HG02943 (cell line): ENCODE measurements around the gene BLTP2.

Experiments
- ATAC-seq: cut with Tn5 transposase; IDR thresholded peaks from one replicate; pipeline ENCODE4 v1.9.1; 2021; ENCODE audit warnings: mild to moderate bottlenecking, low read depth, moderate library complexity; ENCODE audit not compliant: unreplicated experiment

Gene BLTP2

DNA sequence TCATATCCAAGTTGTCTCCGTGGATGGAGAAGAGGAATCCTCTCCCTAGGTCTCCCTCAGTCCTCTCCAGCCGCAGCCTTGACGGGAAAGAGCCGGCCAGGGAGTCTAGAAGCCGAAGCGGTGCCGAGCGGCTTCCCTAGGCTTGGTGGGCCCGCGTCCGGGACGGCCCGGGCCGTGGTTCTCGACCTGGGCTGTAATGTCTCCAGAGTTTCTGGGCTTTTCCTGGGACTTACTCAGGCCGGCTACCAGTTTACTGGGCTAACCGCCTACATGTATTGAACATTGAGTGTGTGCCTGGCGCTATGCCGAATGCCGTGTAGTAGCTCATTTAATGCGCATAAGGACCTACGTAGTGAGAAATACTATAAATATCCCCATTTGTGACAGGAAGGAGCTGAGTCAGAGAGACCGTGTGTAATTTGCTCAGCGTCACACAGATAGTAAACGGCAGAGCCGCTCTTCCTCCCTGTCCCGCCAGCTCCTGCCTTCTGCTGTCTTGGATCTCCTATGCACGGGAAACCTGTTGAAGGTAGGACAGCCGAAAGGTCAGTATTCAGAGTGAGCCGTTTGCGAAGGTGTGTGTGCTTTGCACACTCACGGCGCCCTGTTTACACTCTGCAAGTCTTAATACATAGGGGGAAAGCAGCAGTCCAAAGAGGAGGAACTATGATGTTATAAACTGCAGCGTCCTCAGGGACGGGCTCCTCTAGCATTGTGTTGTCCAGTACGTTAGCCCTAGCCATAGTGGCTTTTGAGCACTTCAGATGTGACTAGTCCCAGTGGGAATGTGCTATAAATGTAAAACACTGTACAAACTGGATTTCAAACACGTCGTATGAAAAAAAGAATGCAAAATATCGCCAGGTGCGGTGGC is 45.4 kb downstream of the BLTP2 start:
- ATAC-seq: peak; percentile 37

DNA sequence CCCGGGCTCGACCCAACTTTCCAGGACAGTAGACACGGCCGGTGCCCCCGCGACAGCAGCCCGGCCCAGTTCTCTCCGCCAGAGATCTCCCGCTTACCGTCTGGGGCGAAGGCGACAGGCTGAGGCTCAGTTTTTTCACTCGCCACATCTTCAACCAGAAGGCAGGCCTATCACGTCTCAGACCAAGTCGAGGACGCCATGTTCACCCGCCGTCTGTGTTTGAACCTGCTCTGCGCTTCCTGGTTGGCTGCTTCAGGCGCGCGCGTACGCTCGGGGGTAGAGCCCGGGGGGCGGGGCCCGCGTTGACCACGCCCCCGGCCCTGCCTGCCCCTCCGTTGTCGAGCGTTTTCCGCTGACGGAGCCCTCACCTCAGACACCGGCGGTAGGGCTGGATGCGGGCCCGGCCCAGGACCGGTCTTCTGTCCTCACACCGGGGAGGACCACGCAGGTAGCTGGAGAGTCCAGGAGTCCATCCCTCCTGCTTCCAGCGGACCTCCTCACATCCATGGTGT is 46.1 kb downstream of the BLTP2 start, which contains the start of gene SPAG5:
Gene SPAG5, minus strand, starts transcription at position 227 of the 512 bp plus-strand sequence. Its CDS starts 79 bp downstream, at position 148.
- peak; percentile 81 for ATAC-seq

DNA sequence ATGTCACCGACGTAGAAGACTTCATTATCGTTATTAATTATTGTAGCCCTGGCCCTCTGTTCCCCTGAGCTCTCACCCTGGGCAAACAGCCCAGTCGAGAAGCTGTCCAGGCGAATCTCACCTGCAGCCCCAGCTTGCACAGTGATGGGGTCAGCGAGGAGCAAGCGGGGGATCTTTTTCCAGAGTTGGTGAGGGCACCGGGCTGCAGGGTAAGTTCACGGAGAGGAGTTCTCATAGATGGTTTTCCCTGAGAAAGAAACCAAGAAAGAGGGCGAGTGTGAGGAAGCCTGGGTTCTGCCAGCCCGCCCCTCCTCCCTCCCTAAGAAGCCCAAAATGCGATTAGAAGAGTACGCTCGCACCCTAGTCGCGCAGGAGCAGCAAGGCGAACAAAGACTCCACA is 46.6 kb downstream of the BLTP2 start:
- no peak for ATAC-seq

DNA sequence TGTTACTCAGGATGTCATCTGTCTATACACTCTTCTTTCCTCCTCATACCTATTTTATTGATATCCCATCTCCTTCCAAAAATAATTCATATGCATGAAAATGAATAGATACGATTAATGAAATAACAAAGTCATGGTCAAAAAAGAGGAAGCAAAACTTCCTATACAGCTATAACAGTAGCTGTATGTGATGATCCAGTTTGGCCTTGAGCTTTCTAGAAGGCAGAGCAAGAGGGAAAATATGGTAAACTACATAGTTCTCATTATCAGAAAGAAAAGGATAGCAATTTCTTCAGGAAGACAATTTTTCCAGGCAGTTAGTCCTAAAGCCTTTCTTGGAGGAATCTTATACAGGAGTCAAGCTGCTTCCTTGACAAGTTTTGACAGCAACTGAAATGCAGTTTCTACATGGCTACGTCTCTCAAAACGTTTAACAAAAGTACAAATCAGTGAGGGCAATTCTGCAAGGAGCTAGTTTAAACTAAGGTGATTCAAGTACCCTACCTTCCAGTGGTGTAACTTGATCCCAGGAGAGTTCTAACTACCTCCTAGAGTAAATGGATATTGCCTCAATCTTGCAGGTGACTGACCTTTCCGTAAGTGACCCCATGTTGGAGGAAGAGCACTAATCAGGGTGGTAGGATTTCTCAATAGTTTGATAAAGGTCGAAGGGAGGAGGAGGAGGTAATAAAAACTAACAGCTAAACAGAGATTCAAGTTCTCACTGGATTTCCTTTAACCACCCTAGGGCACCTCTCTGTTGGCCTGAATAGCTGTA is 47.2 kb downstream of the BLTP2 start:
- no peak for ATAC-seq
